Epithelial cell of proximal tubule (primary cell): ENCODE data around the gene SLC9B1. TPM values are rescaled to one million over a fixed set of nuclear protein-coding genes. Genes with fewer than 3 reads are reported as not detected.
"Not testable (repeated sequence)": the region's sequence is repeated elsewhere in the genome, so short reads cannot be mapped to it uniquely, and the experiment has no call there.

Experiments
- DNase-seq: peaks from one replicate; pipeline ENCODE4 v3.0.0-alpha.2; 2011; ENCODE audit warnings: low read depth
- H3K4me3 ChIP-seq: 2 replicates; pipeline ENCODE4 v1.5.1; 2011; ENCODE audit warnings: low read depth, mild to moderate bottlenecking, low read length
- CTCF ChIP-seq: conservative IDR thresholded peaks from 2 replicates; pipeline ENCODE4 v1.5.1; 2012; ENCODE audit warnings: low read depth, mild to moderate bottlenecking, low read length
- total RNA-seq: library from RNA; depleted of rRNA; stranded (reverse); fragments of >200 nt; gene quantifications from 2 replicates; pipeline ENCODE4 v1.2.3, GENCODE V29; 2015

Gene SLC9B1
- total RNA-seq, 1 donor from 2014 or later, result 1.1 TPM

GRCh38 chr4:102883278-102883677 lies 136.2 kb downstream of the SLC9B1 start:
- no peak overlapping the region for H3K4me3 ChIP-seq
- no peak for TF ChIP-seq CTCF
- DNase-seq, result no peak

GRCh38 chr4:102881343-102881742 lies 138.2 kb downstream of the SLC9B1 start:
- TF ChIP-seq CTCF, result no peak
- no peak for DNase-seq
- H3K4me3 ChIP-seq, result no peak overlapping the region

- DNase-seq, result no peak
- H3K4me3 ChIP-seq, result no peak overlapping the region
- TF ChIP-seq CTCF, result no peak
Measured at GRCh38 chr4:102878901-102879300, 140.6 kb downstream of the SLC9B1 start.

- H3K4me3 ChIP-seq, result not testable (repeated sequence)
- peak; percentile 29 for DNase-seq
Measured at GRCh38 chr4:102878349-102878748, 141.2 kb downstream of the SLC9B1 start.

- not testable (repeated sequence) for H3K4me3 ChIP-seq, DNase-seq
Measured at GRCh38 chr4:102877477-102878106, 141.9 kb downstream of the SLC9B1 start.

GRCh38 chr4:102871772-102872171 lies 147.7 kb downstream of the SLC9B1 start:
- H3K4me3 ChIP-seq, result no peak overlapping the region
- no peak for TF ChIP-seq CTCF
- no peak for DNase-seq

- no peak for TF ChIP-seq CTCF
- peak overlapping the region; percentile 81 for H3K4me3 ChIP-seq
- no peak for DNase-seq
Measured at GRCh38 chr4:102869569-102870197, 149.8 kb downstream of the SLC9B1 start.
